SK-N-SH treated with all-trans-retinoic acid at 6 μM for 48 hours (cell line): ENCODE results near the gene XIRP2.

Experiments used
- ATAC-seq: fragments of 200-7000 bp; cut with Tn5 transposase; 3 replicates; pipeline ENCODE4 v1.9.1; 2020; ENCODE audit warnings: mild to moderate bottlenecking, moderate library complexity
- ARNTL ChIP-seq: fragments of 450-650 bp; formaldehyde crosslinking; IDR thresholded peaks from 2 replicates; pipeline ENCODE4 v1.5.0; 2020; ENCODE audit warnings: low read depth, mild to moderate bottlenecking, moderate library complexity, borderline replicate concordance
- BACH2 ChIP-seq: fragments of 250-450 bp; sonication (Bioruptor Pico); IDR thresholded peaks from 2 replicates; pipeline ENCODE4 v1.9.0; 2021; ENCODE audit warnings: mild to moderate bottlenecking, borderline replicate concordance
- CSDC2 ChIP-seq: fragments of 250-450 bp; sonication (Bioruptor Pico); IDR thresholded peaks from 2 replicates; pipeline ENCODE4 v1.5.0; 2020; ENCODE audit warnings: mild to moderate bottlenecking, moderate library complexity
- ESRRG ChIP-seq: fragments of 250-450 bp; sonication (Bioruptor Pico); IDR thresholded peaks from 2 replicates; pipeline ENCODE4 v1.6.1; 2021; ENCODE audit warnings: mild to moderate bottlenecking
- GLIS3 ChIP-seq: fragments of 250-450 bp; sonication (Bioruptor Pico); IDR thresholded peaks from 2 replicates; pipeline ENCODE4 v1.5.0; 2020; ENCODE audit warnings: mild to moderate bottlenecking, moderate library complexity
- ISL1 ChIP-seq: fragments of 250-450 bp; sonication (Bioruptor Pico); IDR thresholded peaks from 2 replicates; pipeline ENCODE4 v2.1.2; 2022; ENCODE audit warnings: mild to moderate bottlenecking, moderate library complexity
- OSR1 ChIP-seq: fragments of 250-450 bp; sonication (Bioruptor Pico); IDR thresholded peaks from 2 replicates; pipeline ENCODE4 v1.8.0; 2022; ENCODE audit warnings: moderate library complexity, mild to moderate bottlenecking, inconsistent platforms
- RARB ChIP-seq: fragments of 250-450 bp; sonication (Bioruptor Pico); IDR thresholded peaks from 2 replicates; pipeline ENCODE4 v1.8.0; 2021; ENCODE audit warnings: mild to moderate bottlenecking, moderate library complexity
- SNAI2 ChIP-seq: fragments of 250-450 bp; sonication (Bioruptor Pico); IDR thresholded peaks from 2 replicates; pipeline ENCODE4 v1.5.0; 2020; ENCODE audit warnings: mild to moderate bottlenecking, moderate library complexity
- TCF4 ChIP-seq: fragments of 250-450 bp; sonication (Bioruptor Pico); IDR thresholded peaks from 2 replicates; pipeline ENCODE4 v1.8.0; 2021; ENCODE audit warnings: mild to moderate bottlenecking, moderate library complexity, borderline replicate concordance
- TOX ChIP-seq: fragments of 250-450 bp; sonication (Bioruptor Pico); IDR thresholded peaks from 2 replicates; pipeline ENCODE4 v1.8.0; 2021; ENCODE audit warnings: mild to moderate bottlenecking, moderate library complexity, borderline replicate concordance
- ZC3H10 ChIP-seq: fragments of 250-450 bp; sonication (Bioruptor Pico); IDR thresholded peaks from 2 replicates; pipeline ENCODE4 v1.5.1; 2021; ENCODE audit warnings: mild to moderate bottlenecking, moderate library complexity
- ZFP3 ChIP-seq: fragments of 250-450 bp; sonication (Bioruptor Pico); IDR thresholded peaks from 2 replicates; pipeline ENCODE4 v1.5.0; 2020; ENCODE audit warnings: mild to moderate bottlenecking, moderate library complexity
- ZFP30 ChIP-seq: fragments of 450-650 bp; formaldehyde crosslinking; IDR thresholded peaks from 2 replicates; pipeline ENCODE4 v1.5.0; 2022; ENCODE audit warnings: mild to moderate bottlenecking, moderate library complexity
- ZNF565 ChIP-seq: fragments of 450-650 bp; formaldehyde crosslinking; conservative IDR thresholded peaks from 2 replicates; pipeline ENCODE4 v1.5.0; 2020; ENCODE audit warnings: low read depth, mild to moderate bottlenecking, moderate library complexity
- ZNF70 ChIP-seq: fragments of 450-650 bp; formaldehyde crosslinking; IDR thresholded peaks from 2 replicates; pipeline ENCODE4 v1.5.0; 2020; ENCODE audit warnings: mild to moderate bottlenecking, moderate library complexity
- ZNF8 ChIP-seq: fragments of 450-650 bp; formaldehyde crosslinking; IDR thresholded peaks from 2 replicates; pipeline ENCODE4 v1.5.0; 2020; ENCODE audit warnings: mild to moderate bottlenecking, moderate library complexity
- TF ChIP-seq, protein P1 (sequence below): fragments of 250-450 bp; sonication (Bioruptor Pico); IDR thresholded peaks from 2 replicates; pipeline ENCODE4 v1.5.0; 2020; ENCODE audit warnings: mild to moderate bottlenecking, moderate library complexity
- TF ChIP-seq, protein P2 (sequence below): fragments of 250-450 bp; sonication (Bioruptor Pico); IDR thresholded peaks from 2 replicates; pipeline ENCODE4 v1.5.1; 2021; ENCODE audit warnings: mild to moderate bottlenecking, moderate library complexity
- TF ChIP-seq, protein P3 (sequence below): fragments of 250-450 bp; sonication (Bioruptor Pico); IDR thresholded peaks from 2 replicates; pipeline ENCODE4 v1.8.0; 2020; ENCODE audit warnings: mild to moderate bottlenecking, moderate library complexity, borderline replicate concordance
- TF ChIP-seq, protein P4 (sequence below): fragments of 250-450 bp; sonication (Bioruptor Pico); IDR thresholded peaks from 2 replicates; pipeline ENCODE4 v1.5.1; 2020; ENCODE audit warnings: low read depth, mild to moderate bottlenecking, moderate library complexity

XIRP2 gene

DNA sequence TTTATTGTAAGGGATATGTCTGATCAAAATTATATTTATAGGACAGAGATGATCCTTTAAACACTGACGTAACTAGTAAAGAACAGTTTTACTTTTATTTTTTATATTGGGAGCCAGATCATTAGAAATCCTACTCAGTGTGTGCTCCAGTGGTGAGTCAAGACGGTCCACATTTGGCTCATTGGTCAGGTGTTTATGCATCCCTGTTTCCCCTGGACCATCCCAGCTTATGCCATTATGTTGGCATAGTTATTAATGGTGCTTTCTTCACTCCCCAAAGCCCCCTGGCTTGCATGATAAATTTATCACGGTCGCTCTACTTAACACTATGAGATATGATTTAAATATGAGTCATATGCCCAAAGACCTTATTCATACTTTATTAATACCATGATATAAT is 293.4 kb downstream of the XIRP2 start (continued):
- TF ChIP-seq, protein P1, sequence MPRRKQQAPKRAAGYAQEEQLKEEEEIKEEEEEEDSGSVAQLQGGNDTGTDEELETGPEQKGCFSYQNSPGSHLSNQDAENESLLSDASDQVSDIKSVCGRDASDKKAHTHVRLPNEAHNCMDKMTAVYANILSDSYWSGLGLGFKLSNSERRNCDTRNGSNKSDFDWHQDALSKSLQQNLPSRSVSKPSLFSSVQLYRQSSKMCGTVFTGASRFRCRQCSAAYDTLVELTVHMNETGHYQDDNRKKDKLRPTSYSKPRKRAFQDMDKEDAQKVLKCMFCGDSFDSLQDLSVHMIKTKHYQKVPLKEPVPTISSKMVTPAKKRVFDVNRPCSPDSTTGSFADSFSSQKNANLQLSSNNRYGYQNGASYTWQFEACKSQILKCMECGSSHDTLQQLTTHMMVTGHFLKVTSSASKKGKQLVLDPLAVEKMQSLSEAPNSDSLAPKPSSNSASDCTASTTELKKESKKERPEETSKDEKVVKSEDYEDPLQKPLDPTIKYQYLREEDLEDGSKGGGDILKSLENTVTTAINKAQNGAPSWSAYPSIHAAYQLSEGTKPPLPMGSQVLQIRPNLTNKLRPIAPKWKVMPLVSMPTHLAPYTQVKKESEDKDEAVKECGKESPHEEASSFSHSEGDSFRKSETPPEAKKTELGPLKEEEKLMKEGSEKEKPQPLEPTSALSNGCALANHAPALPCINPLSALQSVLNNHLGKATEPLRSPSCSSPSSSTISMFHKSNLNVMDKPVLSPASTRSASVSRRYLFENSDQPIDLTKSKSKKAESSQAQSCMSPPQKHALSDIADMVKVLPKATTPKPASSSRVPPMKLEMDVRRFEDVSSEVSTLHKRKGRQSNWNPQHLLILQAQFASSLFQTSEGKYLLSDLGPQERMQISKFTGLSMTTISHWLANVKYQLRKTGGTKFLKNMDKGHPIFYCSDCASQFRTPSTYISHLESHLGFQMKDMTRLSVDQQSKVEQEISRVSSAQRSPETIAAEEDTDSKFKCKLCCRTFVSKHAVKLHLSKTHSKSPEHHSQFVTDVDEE (CRISPR knock-in tag) = no peak
- TF ChIP-seq GLIS3 (CRISPR knock-in tag) (no peak), ARNTL (CRISPR knock-in tag) (no peak), RARB (no peak), ZFP3 (CRISPR knock-in tag) (no peak), ZNF565 (CRISPR knock-in tag) (no peak), SNAI2 (CRISPR knock-in tag) (no peak), BACH2 (CRISPR knock-in tag) (no peak), ZNF8 (CRISPR knock-in tag) (no peak)
- TF ChIP-seq, all 23 proteins: peak for 0

DNA sequence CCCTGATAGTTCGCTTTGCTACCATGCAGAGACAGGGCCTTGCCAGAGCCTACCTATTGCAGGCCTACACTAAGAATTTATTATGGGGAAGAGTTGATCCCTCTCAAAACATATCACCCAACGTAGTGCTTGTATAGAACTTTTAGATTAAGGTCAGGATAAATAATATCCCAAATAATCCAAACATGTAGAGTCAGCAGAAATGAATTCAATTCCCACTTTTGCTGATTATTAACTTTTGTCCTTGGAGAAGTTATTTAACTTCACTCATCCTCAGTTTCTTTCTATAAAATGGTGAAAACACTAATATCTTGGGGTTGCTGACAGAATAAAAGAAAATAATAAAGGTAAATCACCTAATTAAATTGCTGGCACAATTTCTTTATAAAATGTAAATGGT is 294.1 kb downstream of the XIRP2 start:
- ATAC-seq = no peak
- TF ChIP-seq ZFP30 (CRISPR knock-in tag) (no peak), SNAI2 (CRISPR knock-in tag) (no peak)
- TF ChIP-seq, protein P2, sequence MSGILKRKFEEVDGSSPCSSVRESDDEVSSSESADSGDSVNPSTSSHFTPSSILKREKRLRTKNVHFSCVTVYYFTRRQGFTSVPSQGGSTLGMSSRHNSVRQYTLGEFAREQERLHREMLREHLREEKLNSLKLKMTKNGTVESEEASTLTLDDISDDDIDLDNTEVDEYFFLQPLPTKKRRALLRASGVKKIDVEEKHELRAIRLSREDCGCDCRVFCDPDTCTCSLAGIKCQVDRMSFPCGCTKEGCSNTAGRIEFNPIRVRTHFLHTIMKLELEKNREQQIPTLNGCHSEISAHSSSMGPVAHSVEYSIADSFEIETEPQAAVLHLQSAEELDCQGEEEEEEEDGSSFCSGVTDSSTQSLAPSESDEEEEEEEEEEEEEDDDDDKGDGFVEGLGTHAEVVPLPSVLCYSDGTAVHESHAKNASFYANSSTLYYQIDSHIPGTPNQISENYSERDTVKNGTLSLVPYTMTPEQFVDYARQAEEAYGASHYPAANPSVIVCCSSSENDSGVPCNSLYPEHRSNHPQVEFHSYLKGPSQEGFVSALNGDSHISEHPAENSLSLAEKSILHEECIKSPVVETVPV = no peak
- TF ChIP-seq, all 23 proteins: peak for 0

DNA sequence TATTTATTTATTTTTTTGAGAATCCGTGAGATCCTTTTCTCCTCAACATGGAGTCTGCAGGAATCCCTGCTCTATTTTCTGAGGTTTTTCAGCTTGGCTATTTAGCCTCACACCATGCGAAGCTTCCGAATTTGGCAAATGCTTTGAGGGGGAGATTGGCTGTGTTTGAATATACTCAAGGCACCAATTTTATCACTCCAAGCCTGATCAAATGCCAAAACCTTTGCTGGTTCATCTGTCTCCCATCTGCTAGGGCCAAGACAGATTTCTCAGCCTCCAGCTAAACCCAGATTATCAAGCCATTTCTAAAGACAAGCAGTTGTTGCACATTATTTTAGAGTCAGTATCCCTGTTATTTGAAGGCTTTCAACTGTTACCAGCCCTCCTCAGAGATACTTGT is 295.7 kb downstream of the XIRP2 start:
- TF ChIP-seq SNAI2 (CRISPR knock-in tag) (no peak), ESRRG (no peak), OSR1 (CRISPR knock-in tag) (no peak), ZFP30 (CRISPR knock-in tag) (no peak), TCF4 (no peak), ZNF565 (CRISPR knock-in tag) (no peak), ZC3H10 (CRISPR knock-in tag) (no peak)
- ATAC-seq = no peak

DNA sequence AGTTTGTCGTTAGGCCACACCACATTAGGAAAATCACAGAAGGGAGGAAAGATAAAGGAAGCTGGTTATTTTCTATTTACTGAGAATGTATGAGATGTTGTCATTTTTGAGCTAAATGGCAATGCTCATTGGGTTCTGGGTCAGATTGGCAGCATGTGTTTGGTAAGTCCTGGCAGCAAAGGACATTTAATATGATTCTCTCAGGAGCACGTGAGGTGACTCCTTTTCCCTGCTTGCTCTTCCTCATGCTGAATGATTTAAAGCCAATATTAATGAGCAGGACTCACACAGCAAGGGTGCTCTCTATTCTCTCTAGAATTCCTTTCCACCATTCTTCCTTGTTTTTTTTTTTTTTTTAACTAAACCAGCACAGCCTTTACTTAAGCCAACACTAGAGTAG is 298.2 kb downstream of the XIRP2 start:
- TF ChIP-seq ZFP3 (CRISPR knock-in tag) (no peak), BACH2 (CRISPR knock-in tag) (no peak), SNAI2 (CRISPR knock-in tag) (no peak), ZNF8 (CRISPR knock-in tag) (no peak), ZC3H10 (CRISPR knock-in tag) (no peak), ARNTL (CRISPR knock-in tag) (no peak), RARB (no peak), CSDC2 (CRISPR knock-in tag) (no peak), ZNF565 (CRISPR knock-in tag) (no peak), TOX (CRISPR knock-in tag) (no peak), OSR1 (CRISPR knock-in tag) (no peak), ZNF70 (CRISPR knock-in tag) (no peak), ISL1 (CRISPR knock-in tag) (no peak)
- TF ChIP-seq, protein P3, sequence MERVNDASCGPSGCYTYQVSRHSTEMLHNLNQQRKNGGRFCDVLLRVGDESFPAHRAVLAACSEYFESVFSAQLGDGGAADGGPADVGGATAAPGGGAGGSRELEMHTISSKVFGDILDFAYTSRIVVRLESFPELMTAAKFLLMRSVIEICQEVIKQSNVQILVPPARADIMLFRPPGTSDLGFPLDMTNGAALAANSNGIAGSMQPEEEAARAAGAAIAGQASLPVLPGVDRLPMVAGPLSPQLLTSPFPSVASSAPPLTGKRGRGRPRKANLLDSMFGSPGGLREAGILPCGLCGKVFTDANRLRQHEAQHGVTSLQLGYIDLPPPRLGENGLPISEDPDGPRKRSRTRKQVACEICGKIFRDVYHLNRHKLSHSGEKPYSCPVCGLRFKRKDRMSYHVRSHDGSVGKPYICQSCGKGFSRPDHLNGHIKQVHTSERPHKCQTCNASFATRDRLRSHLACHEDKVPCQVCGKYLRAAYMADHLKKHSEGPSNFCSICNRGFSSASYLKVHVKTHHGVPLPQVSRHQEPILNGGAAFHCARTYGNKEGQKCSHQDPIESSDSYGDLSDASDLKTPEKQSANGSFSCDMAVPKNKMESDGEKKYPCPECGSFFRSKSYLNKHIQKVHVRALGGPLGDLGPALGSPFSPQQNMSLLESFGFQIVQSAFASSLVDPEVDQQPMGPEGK (CRISPR knock-in tag) = no peak
- TF ChIP-seq, protein P4, sequence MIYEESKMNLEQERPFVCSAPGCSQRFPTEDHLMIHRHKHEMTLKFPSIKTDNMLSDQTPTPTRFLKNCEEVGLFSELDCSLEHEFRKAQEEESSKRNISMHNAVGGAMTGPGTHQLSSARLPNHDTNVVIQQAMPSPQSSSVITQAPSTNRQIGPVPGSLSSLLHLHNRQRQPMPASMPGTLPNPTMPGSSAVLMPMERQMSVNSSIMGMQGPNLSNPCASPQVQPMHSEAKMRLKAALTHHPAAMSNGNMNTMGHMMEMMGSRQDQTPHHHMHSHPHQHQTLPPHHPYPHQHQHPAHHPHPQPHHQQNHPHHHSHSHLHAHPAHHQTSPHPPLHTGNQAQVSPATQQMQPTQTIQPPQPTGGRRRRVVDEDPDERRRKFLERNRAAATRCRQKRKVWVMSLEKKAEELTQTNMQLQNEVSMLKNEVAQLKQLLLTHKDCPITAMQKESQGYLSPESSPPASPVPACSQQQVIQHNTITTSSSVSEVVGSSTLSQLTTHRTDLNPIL (CRISPR knock-in tag) = no peak
- TF ChIP-seq, protein P2 = no peak

More for the DNA sequence above, 298.2 kb downstream of the XIRP2 start:
- ATAC-seq = no peak
